CD4-positive, alpha-beta T cell (primary cell): ENCODE measurements around the gene CTNNA3. TPM values are rescaled to one million over a fixed set of nuclear protein-coding genes. Genes with fewer than 3 reads are reported as not detected.

Experiments used
- ATAC-seq: fragments of 200-7000 bp; cut with Tn5 transposase; one replicate; pipeline ENCODE4 v1.10.0; 2022; ENCODE audit warnings: mild to moderate bottlenecking; ENCODE audit not compliant: poor library complexity
- CTCF ChIA-PET: fragments of 350-600 bp; sonication (Branson Sonifier 250); formaldehyde crosslinking; loops from one replicate; lab custom pipeline; 2021; ENCODE audit warnings: antibody characterized with exemption, inconsistent platforms; lab: Charles Lee
- POLR2A ChIA-PET: fragments of 350-600 bp; sonication (Branson Sonifier 250); formaldehyde crosslinking; loops from one replicate; lab custom pipeline; 2021; ENCODE audit warnings: antibody characterized with exemption, inconsistent platforms; lab: Charles Lee
- DNase-seq, 14 experiments: peaks; one replicate each; pipeline ENCODE4 v3.0.0-alpha.2; 2013 to 2020; ENCODE audit warnings: mixed read lengths in 2 of 14
- H3K27ac ChIP-seq, 2 donors: one replicate each; pipeline versions ENCODE4 v1.5.1 to v1.7.0; 2013; ENCODE audit warnings: low read length in 2 of 2, low read depth in 1 of 2, mild to moderate bottlenecking in 1 of 2
- H3K27me3 ChIP-seq, 2 experiments: 1 replicate in 1 of 2; 2 replicates in 1 of 2; pipeline versions ENCODE4 v1.6.1 to v1.7.0; 2013; ENCODE audit warnings: low read length in 2 of 2, control low read depth in 1 of 2, mild to moderate bottlenecking in 1 of 2, moderate library complexity in 1 of 2; ENCODE audit not compliant: insufficient read depth in 2 of 2, control insufficient read depth in 1 of 2
- H3K36me3 ChIP-seq: one replicate; pipeline ENCODE4 v1.6.1; 2013; ENCODE audit warnings: low read length, control low read depth; ENCODE audit not compliant: insufficient read depth
- H3K4me1 ChIP-seq: one replicate; pipeline ENCODE4 v1.6.1; 2013; ENCODE audit warnings: low read length, control low read depth; ENCODE audit not compliant: insufficient read depth
- H3K4me3 ChIP-seq: one replicate; pipeline ENCODE4 v1.5.1; 2013; ENCODE audit warnings: mild to moderate bottlenecking, low read length, moderate library complexity
- H3K9me3 ChIP-seq, 2 experiments: 1 replicate in 1 of 2; 2 replicates in 1 of 2; pipeline versions ENCODE4 v1.6.1 to v1.7.0; 2013; ENCODE audit warnings: low read length in 2 of 2, mild to moderate bottlenecking in 2 of 2, control low read depth in 1 of 2, moderate library complexity in 1 of 2; ENCODE audit not compliant: control insufficient read depth in 1 of 2, insufficient read depth in 1 of 2
- H3K27ac Mint-ChIP-seq: one replicate; pipeline ENCODE4 v1.8.0; 2020; ENCODE audit warnings: mixed read lengths
- H3K27me3 Mint-ChIP-seq: one replicate; pipeline ENCODE4 v1.8.0; 2021; ENCODE audit warnings: mixed read lengths
- H3K36me3 Mint-ChIP-seq: one replicate; pipeline ENCODE4 v1.8.0; 2021; ENCODE audit warnings: low read depth, mixed read lengths
- H3K4me1 Mint-ChIP-seq: one replicate; pipeline ENCODE4 v1.8.0; 2021; ENCODE audit warnings: low read depth, mixed read lengths
- H3K4me3 Mint-ChIP-seq: one replicate; pipeline ENCODE4 v1.8.0; 2020; ENCODE audit warnings: mild to moderate bottlenecking, mixed read lengths
- H3K9me3 Mint-ChIP-seq: one replicate; pipeline ENCODE4 v1.8.0; 2020; ENCODE audit warnings: mixed read lengths
- intact Hi-C, 2 experiments: fragments of 100-400 bp; cut with DNase I in 1 of 2; cut with micrococcal nuclease in 1 of 2; formaldehyde crosslinking; loops; one replicate each; pipeline versions ENCODE4 v1.15.1 to v1.9.0; 2023 to 2025; cut with DNase I, micrococcal nuclease
- total RNA-seq, 174 experiments: library from RNA in 2 of 174; stranded (reverse) in 2 of 174; gene quantifications; one replicate each; pipeline ENCODE4 v1.2.3 and lab custom pipeline; 2021 to 2026
- TF ChIP-seq, protein P1 (sequence below): fragments of 200-600 bp; IDR thresholded peaks from one replicate; pipeline ENCODE4 v1.8.0; 2022; ENCODE audit warnings: antibody characterized with exemption, mild to moderate bottlenecking

The CTNNA3 gene
- total RNA-seq, 2 experiments from 2014 or later = 0.80 TPM; not detected in 1

DNA sequence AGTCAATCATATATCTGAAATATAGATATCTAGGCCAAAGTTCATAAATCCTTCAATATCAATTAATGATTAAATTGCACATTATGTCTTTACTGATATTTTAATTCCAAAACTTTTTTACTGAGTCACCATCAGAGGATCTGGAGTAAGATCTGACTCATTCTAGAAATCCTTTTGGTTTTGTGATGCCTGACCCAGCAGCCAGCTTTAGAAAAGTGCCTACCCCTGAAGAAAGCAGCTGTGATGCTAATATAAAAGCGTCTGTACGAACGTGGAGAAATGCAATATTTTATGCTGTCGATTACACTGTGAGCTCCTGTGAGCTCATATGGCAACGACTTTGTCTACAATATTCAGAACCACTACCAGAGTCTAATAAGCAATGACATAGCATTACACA, 912.7 kb downstream of the CTNNA3 start:
- ChIA-PET POLR2A (no interaction called here), CTCF (no interaction called here)
- Histone ChIP-seq H3K4me1 (no peaks in the 10 kb centered on the region), H3K9me3 (no peaks in the 10 kb centered on the region), H3K27ac (no peak overlapping the region), H3K36me3 (no peaks in the 10 kb centered on the region), H3K27me3 (no peaks in the 10 kb centered on the region), H3K4me3 (no peak overlapping the region)
- Mint-ChIP-seq H3K27me3 (no peaks in the 10 kb centered on the region), H3K4me1 (no peaks in the 10 kb centered on the region), H3K4me3 (no peak overlapping the region), H3K9me3 (no peaks in the 10 kb centered on the region), H3K27ac (no peak overlapping the region), H3K36me3 (no peaks in the 10 kb centered on the region)
- ATAC-seq = no peak
- TF ChIP-seq, protein P1, sequence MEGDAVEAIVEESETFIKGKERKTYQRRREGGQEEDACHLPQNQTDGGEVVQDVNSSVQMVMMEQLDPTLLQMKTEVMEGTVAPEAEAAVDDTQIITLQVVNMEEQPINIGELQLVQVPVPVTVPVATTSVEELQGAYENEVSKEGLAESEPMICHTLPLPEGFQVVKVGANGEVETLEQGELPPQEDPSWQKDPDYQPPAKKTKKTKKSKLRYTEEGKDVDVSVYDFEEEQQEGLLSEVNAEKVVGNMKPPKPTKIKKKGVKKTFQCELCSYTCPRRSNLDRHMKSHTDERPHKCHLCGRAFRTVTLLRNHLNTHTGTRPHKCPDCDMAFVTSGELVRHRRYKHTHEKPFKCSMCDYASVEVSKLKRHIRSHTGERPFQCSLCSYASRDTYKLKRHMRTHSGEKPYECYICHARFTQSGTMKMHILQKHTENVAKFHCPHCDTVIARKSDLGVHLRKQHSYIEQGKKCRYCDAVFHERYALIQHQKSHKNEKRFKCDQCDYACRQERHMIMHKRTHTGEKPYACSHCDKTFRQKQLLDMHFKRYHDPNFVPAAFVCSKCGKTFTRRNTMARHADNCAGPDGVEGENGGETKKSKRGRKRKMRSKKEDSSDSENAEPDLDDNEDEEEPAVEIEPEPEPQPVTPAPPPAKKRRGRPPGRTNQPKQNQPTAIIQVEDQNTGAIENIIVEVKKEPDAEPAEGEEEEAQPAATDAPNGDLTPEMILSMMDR = no peak
- DNase-seq = no peak
- intact Hi-C loops = no loop called here

DNA sequence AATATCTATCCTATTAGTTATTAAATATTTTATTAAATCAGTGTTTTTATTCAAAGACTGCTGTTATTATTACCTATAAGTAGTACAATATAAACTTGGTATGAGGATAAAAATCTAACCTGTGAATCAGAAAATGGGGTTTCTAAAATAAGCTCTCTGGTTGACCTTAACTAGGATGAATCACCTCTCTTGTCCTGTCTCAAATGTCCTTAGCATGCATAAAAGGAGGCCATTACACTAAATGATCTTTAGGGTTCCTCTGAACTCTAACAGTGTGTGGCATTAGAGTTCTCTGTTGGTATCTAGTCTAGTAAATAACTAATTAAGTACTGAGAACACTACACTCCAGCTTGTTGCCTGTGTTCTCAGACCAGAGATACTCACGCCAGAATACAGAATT, 913.2 kb downstream of the CTNNA3 start:
- Mint-ChIP-seq H3K4me1 (no peaks in the 10 kb centered on the region), H3K36me3 (no peaks in the 10 kb centered on the region), H3K27ac (no peak overlapping the region), H3K4me3 (no peak overlapping the region), H3K9me3 (no peaks in the 10 kb centered on the region), H3K27me3 (no peaks in the 10 kb centered on the region)
- Histone ChIP-seq H3K27ac (no peak overlapping the region), H3K4me3 (no peak overlapping the region), H3K4me1 (no peaks in the 10 kb centered on the region), H3K27me3 (no peaks in the 10 kb centered on the region), H3K36me3 (no peaks in the 10 kb centered on the region), H3K9me3 (no peaks in the 10 kb centered on the region)
- ATAC-seq (no peak), DNase-seq (no peak)
- TF ChIP-seq, protein P1 = no peak
- intact Hi-C loops = no loop called here
- POLR2A ChIA-PET = no interaction called here
- CTCF ChIA-PET = no interaction called here

DNA sequence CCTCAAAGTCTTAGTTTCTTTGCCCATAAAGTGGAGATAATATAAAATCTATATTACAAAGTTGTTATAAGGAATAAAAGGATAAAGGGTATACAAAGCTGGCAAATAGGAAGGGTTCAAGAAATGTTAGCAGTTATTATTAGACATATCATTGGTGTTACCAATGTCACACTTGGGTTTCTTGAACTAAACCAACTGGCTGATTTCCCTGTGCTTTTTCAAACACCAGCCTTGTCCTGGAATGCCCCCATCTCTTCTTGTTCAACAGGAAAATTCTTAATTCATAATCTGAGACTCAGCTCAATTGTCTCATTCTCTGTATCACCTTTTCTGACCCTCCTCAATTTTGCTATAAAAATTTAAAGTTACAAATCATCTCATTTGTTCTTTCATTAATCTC, 913.9 kb downstream of the CTNNA3 start:
- Histone ChIP-seq H3K36me3 (no peaks in the 10 kb centered on the region), H3K27ac (no peak overlapping the region), H3K27me3 (no peaks in the 10 kb centered on the region), H3K4me3 (no peak overlapping the region), H3K4me1 (no peaks in the 10 kb centered on the region), H3K9me3 (no peaks in the 10 kb centered on the region)
- Mint-ChIP-seq H3K4me1 (no peaks in the 10 kb centered on the region), H3K36me3 (no peaks in the 10 kb centered on the region), H3K9me3 (no peaks in the 10 kb centered on the region), H3K27me3 (no peaks in the 10 kb centered on the region), H3K27ac (no peak overlapping the region), H3K4me3 (no peak overlapping the region)
- CTCF ChIA-PET = no interaction called here
- ATAC-seq = no peak
- TF ChIP-seq, protein P1 = no peak
- DNase-seq = no peak
- intact Hi-C loops = no loop called here
- POLR2A ChIA-PET = no interaction called here
